A204.1 (cell line): ENCODE data around the gene TBX10.
A peak's percentile ranks its signal among the peaks of the same experiment; 100 is the strongest.

Experiments
- FAIRE-seq: peaks from 2 replicates; lab custom pipeline; 2012; peaks lifted over from hg19 to GRCh38; lab: Jason Lieb, UNC

TBX10 gene

DNA sequence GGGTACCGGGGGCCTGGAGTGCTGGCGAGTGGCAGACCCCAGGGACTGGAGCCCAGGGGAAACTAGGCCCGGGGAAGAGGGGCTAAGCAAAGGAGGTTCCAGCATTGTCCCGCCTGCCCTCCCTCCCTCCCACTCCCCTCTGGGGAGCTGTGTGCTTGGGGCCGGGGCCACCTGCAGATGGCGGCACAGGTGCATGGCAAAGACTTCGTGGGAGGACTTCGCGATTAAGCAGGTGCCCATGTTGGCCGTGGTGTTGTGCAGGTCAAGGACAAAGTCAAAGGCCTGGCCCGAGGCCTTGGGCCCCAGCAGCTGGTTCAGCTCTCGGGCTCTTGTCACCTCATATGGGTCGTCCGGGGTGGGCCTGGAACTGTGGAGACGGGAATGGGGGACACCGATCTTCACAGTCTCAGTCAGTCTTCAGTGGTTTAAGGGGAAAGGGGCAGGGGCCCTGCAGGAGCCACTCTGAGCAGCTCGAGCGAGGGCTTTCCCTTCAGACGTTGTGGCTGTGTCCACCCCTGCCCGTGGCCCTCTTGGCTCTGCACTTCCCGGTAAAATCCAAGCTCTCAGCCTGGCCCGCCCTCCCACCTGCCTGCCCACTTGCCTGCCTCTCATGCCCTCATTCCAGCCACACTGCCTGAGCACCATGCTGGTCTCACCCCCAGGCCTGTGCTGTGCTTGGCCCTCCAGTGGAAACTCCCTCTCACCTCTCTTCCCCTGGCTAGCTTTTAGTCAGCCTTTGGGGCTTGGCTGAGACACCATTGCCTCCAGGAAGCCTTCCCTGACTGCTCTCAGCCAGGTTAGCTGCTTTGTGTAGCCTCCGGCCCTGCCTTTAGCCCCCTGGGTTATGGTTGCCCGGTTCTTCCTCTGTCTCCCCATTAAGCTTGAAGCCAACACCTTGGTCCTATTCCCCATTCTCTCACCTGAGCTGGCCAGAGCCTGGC, 6.2 kb upstream of the TBX10 start:
- no peak for FAIRE-seq

DNA sequence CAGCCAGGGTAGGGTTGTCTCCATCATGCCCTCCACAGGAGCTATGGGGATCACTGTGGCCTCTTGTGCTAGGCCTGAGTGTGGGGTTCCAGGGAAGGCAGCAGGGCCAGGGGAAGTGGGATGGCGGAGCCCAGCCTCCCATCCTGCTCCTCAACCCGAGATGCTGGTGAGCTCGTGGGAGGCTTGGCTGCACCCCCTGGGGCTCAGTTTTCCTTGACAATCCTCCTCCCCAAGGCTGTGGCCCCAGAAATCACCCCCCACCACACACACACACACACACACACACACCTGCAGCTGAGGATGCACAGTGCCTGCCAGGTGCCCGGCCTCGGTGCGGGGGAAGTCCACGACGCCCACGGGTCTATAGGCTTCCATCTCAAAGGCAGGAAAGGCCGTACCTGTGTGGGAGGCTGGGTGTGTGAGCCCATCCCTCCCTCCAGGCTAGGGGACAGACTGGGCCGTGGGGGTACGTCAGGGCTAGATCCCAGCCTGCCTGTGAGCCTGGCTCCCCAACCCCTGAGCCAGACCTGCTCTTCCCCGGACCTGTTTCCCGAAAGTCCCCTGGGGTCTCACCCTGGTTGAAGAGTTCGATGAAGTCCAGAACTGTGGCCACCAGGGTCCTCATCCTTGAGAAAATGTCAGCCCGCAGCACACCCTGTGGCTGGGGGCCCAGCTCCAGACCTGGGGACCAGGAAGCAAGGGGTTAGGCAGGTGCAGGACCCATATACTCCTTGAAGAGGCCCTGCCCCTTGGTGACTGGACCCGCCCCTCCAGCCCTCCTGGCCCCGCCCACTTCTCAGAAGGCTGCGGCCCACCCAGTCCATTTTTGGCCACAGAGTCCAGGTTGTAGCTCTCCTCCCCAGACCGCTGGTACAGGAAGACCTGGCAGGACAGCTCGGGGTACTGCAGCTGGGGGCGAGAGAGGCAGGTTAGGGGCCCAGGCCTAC, 5.2 kb upstream of the TBX10 start:
- no peak for FAIRE-seq

DNA sequence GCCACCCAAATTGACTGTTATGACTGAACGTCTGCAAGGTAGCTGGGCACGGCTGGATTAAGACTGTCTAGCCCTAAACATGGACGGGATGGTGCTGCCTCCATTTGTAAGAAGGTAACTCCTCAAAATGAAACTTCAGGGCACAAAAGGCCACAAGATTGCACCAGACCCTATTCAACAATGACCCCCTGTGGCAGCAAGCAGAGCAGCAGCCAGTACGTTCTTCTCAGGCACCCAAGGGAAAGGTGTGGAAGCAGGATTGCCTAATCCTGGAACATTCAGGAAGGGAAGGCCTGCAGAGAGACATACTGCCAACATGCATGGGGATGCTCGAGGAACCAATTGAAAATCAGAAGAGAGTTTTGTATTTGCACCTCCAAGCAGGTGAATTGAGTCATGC, 4.5 kb upstream of the TBX10 start:
- no peak for FAIRE-seq

DNA sequence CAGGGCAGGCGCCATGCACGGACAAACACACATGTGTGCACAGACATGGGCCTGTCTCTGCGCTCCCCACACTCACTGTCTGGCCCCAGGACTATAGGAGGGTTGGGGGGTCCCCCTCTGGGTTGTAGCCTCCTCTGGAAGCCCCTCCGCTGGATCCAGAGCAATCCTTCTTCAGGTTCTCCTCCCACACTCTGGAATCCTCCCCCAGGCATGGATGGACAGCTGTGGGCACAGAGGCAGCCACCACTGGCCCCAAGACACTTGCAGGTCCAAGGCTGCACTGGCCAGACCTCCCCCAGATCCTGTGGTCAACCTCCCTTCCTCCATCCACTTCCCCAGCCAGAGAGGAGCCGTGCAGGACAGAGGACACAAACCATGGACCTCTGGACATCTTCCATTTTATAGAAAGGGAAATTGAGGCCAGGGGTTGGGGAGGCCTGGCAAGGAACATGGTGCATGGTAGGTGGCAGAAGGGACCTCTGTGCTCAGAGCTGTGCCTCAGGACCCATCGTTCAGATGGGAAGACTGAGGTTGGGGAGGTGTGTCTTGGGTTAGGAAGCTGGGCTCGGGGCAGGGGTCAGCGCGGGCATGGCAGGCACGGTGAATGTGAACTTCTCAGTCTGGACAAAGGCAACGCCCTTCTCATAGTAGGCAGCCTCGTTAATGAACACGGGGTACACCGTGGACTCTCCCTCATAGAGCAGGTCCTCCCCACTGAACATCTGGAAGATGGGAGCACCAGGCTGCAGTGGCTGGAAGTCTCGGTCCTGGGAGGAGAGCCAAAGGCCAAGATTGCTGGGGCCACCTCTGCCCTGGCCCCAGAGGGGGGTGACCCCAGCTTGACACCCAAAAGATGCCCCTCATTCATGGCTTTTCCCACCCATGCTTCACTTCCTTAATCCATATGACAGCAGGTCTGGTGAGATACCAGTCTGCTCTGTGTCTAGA, 2.9 kb upstream of the TBX10 start:
- FAIRE-seq = no peak

DNA sequence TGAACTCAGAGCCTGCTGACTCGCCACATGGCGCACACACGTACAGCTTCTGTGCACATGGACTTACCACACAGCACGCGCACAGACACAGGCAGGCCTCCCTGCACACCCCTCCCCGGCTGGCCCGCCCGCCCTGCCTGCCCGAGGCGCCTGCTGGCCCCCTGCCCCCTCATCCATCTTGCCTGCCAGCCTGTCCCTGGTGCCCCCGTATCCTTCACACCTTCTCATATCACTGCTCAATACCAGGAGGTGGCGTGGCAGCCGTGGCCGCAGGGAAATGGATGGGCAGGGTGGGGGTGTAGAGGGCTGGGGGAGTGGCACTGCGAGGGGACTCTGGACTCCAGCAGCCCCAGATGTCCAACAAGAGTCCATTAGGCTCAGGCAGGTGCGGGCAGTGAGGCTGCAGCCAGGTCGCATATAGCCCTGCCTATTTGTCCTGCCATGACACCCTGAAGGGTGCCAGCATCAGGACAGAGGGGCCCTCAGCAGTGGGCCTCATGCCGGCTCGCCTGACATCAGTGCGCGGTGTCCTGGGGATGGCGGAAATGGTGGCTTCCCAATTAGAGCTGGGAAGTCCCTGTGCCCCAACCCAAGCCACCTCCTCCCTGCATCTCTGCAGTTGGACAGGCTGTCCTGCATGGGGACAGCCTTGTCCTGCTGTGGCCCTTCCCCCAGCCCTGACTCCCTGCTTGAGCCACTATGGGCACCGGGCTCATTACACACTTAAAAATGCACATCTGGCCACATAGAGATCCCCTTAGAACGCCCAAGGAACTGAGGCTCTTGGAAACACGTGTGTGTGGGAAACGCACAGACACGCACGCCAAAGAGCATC, 2.0 kb upstream of the TBX10 start:
- no peak for FAIRE-seq

DNA sequence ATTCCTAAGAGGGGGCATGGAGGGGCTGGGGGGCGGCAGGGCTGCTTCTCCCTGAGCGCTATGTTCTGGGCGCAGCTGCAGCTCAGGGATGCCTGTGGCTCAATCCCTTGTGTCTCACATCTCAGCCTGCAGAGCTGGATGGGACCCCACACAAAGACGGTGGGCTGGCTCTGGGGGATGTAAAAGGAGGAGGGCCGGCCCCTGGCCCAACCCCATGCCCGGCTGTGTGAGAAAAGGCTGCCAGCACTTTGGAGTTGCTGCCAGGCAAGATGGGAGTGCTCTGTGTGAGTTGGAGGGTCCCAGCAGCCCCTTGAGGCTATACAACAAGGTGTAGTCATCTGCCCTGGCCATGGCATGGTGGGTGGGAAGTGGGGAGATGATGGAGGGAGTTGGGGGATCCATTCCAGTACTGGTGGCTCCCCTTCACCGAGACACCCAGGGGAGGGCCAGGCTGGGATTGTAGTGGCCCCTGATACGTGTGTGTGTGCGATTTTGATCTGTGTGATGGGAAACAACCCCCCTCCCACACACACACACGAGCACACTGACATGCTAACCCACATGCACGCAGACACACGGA, 1.3 kb upstream of the TBX10 start:
- no peak for FAIRE-seq

DNA sequence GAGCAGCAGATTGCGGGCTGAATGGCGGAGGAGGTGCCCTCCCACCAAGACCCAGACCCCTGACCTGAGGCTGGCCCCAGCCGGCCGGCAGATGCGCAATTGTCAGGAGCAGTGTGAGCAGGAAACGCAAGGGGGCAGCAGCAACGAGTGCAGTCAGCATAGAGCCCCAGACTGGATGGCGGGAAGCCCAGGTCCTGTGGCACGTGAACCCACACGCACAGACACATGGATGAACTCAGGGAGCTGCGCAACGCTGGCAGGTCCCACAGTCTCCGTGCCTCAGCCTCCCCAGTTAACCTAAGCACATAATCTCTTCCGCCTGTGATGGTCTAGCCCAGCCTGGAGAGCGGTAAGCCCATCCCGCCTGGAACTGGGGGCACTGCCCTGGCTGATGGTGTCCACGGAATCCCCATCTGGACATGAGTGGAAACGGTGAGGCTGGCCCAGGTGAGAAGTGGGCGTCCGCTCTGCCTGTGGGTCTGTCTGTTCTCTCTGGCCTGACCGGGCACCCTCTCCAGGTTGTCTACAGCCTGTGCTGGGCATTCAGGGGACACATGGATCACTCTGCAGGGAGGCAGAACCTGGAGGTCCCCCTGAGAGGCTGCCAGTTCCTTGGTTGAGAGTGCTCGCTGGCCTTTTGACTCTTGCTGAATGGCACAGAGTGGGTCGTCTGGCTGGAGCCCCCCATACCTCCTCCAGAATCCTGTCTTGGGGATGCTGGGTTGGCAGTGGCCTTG, 626 bp upstream of the TBX10 start:
- no peak for FAIRE-seq

DNA sequence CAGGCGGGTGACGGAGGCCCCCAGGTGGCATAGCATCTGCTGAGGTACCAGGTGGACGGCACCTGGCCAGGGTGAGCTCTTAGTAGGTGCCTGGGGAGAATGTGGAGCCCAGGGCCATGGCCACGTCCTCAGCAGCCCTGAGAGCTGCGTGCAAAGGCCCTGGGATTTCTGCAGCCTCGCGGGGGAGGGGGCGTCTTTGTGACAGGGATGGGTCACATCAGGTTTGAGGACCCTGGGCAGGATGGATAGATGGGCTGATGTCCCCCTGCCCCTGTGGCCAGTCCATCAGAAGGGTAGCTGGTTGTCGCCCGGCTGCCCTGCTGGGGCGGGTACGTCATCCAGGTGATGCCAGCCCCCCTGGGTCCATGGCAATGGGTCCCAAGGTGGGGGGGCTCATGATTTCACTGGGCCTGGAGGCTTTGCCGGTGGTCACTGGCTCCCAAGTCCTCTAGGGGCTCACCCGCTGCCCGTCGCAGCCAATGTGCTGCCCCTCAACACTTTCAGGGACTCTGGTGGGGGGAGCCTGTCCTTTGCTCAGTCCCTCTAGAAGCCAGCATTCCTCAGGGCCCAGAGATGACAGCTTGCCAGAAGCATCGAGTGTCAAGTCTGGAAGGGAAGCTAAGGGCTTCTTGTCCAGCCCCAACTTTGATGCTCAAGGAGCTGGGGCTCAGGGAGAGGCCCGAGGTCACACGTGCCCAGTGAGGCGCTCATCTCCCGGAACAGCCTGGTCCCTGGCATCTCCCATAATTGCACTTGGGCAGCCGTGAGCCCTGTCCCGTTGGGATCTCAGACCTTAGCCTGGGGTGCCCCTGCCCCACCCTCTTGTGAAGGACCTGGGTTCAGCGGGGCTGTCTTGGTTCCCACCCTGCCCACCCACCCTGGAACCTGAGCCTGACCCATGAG, 777 bp downstream of the TBX10 start:
- no peak for FAIRE-seq

DNA sequence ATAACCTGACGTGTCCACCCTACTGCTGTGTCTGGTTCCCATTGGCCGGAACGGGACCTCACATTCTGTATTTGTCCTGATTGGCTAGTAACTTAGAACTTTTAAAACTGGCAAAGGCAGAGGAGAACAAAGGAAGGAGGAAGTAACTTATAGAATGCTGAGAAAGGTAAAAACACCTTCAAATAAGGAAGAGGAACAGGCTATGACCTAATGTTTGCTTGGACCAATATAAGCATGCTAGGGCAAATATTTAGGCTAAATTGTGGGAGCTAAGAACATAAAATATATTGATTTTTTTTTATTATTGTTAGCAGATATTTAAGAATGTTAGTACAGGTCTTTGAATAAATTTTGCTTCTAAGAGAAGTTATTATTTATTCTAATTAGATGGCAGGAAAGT, 2.1 kb downstream of the TBX10 start:
- peak; percentile 14 for FAIRE-seq

DNA sequence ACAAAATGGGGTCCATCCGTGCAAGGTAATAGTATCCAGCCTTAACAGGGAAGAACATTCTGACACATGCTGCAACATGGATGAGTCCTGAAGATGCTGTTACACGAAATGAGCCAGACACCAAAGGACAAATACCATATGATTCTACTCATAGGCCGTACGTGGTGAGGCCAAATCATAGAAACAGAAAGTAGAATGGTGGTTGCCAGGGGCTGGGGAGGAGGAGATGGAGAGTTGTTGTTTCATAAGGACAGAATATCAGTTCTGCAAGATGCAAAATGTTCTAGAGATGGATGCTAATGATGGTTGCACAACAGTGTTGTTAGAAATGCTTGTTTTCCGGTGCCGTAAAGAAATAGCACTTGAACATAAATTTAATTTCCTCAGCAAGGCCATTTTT, 2.6 kb downstream of the TBX10 start:
- no peak for FAIRE-seq

DNA sequence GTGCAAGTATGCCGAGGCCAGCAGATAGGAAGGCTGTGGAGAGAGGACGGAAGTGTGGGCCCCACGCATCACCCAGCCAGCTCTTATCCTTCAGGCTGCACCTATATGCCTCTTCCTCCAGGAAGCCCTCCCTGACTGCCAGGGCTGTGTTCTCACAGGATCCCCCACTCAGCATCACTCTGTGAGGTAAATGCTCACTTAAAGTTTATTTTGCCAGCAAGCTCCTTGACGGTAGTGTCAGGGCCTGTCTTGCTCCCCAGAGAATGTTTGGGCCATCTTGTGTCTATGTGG, 4.4 kb downstream of the TBX10 start:
- no peak for FAIRE-seq

DNA sequence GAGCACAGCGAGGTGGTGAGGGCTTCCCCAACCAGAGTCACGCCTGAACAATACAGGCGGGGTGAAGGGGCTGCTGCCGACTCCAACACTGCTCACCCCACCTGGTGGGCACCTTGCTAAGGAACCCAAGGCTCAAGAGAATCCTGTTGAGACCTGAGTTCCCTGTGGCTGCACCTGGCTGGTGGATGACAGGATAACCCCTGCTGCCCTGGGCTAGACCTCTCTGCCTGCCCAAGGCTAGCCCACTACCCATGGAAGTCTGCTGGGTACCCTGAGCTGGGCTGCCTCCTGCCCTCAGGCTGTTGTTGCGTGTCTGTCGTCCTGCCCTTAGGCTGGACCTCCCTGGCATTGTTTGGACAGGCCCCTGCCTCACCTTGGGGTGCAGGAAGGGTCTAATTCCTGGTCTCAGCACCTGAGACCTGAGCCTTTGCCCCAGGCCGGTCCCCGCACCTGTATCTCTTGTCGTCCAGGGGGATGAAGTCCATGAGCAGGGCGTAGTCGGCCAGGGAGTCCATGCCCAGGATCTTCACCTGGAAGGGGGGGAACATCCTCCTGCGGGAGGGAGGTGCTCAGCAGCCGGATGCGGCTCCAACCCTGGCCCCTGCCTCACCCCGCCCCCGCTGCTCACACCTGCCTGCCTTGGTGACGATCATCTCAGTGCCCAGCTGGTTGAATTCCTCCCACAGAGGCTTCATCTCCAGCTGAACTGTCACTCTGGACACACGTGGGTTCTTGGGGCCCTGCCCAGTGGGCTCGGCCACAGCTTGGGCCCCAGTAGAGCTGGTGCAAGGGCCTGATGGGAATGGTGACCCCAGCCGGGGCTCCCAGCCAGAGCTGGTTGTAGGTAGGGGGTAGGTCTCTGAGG, 5.0 kb downstream of the TBX10 start:
- no peak for FAIRE-seq

DNA sequence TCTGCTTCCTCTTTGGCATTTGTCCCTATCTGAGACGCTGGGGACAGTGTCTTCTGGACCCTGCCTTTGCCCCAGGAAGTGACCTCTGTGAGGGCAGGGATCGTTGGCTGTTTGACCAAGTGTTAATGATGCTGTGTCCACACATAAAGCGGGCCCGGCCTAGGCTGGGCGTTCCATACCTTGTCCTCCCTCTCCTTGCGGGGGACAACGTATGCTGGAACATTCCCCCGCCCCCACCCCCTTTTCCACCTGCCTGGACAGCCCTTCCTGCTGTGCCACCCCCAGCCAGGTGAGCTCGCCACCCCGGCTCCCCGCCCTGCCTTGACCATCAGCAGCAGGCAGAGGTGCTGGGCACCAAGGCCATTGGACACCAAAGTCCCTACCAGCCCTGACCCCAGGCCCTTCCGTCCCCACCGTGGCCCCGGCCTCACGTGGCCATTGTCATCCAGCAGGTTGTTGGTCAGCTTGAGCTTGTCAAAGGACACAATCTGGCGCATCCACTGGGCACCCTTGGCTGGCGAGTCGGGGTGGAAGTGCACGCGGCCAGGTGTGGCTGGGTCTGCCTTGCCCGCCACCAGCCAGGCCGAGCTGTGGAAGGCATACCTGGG, 5.7 kb downstream of the TBX10 start:
- FAIRE-seq = no peak

DNA sequence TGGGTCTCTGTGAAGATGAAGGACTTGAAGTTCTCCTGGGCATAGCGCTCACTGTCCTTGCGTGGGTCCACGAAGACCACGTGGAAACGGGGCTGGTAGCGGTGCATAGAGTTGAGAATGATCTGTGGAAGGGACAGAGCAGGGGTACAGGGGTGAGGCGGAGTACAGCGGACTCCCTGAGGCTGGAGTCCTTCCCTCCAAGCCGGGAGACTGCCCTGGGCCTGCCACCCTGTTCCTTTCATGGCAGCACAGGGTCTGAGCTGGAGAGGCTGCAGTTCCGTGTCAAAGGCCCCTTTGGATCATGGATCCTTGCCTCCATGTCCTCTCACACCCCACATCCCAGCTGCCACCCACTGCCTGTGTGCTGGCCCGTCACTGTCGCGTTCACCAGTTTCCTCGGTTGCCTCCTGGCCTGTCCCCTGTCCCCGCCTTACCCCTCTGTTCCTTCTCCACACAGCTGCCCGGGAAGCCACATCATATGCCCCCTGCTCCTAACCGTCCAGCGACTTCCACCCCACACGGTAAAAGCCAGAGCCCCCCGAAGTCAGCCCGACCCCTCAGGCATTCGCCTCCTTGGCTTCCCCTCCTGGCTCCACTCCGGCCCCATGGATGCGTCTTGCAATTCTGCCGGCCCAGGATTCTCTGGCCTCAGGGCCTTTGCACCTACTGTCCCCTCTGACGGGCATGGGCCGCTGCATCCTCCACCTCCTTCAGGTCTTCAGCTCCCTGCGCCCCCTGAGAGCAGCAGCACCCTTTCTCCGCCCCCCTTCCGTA, 6.4 kb downstream of the TBX10 start:
- FAIRE-seq = no peak

DNA sequence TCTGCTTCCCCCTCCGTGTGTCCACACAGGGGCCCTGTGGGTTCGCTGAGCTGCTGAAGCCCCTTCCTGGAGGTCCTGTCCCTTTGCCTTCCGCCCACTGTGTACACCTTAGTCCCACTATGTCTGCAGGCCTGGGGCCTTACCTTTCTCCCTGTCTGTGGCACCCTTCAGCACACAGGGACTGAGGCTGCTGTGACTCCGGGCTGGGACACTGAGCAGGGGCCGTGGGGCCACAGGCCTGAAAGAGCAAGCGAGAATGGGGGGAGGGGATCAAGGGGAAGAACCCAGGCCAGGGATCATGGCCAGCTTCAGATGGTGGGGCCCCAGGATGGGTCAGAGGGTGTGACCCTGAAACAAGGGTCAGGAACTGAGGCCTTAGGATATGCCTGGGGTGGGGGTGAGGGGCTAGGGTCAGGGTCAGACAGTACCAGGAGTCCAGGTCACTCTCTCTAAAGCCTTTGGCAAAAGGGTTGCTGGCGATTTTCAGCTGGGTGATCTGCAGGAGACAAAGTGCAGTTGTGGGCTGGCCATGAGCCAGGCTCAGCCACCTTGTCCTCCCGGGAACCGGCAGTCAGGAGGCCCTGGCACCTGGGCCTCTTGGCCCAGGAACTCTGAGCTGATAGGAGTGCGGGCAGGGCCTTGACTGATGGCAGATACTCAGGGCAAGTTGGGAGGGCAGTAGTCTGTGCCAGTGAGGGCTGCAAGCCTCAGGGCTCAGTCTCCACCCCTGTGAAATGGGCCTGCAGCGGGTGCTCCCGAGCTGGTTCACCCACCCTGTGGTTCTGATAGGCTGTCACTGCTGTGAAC, 7.2 kb downstream of the TBX10 start:
- no peak for FAIRE-seq

DNA sequence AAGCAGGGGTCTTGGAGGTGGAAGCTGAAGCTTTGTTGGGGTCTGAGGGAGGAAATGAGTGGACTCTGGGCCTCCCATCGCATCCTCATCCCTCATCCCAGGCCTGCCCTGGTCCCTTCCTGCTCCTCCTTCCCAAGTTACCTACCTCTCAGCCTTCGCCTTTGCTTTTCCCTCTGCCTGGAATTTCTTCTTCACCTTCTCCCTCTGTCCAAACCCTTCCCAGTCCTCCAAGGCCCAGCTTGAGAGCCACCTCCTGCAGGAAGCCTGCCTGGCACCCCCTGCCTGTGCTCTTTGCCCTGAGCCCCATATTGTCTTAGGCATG, 7.7 kb downstream of the TBX10 start:
- FAIRE-seq = no peak
